ENCODE data around the gene SLC25A28.
"Not testable (repeated sequence)": the region's sequence is repeated elsewhere in the genome, so short reads cannot be mapped to it uniquely, and the experiment has no call there.

The SLC25A28 gene

DNA sequence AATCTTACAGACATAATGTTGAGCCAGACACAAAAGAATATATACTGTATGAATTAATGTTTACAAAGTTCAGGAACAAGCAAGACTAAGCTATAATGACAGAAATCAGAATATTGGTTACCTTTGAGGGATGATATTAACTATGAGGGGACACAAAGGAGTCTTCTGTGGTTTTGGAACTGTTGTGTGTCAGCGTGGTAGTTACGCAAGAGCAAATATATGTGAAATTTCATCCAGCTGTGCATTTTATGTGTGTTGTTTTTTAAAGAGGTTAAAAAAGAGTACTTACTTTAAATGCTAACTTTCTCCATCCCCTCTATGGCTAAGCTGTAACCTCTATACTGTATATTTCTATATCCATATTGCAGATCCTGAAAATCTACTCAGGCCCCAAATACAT, 14.9 kb downstream of the SLC25A28 start:
- no peak overlapping the region for H3K9ac ChIP-seq (ENCODE audit: low read length)
- H3K4me3 ChIP-seq (ENCODE audit: low read depth, low read length), result no peak overlapping the region
- H3K27ac ChIP-seq (ENCODE audit: low read depth, low read length), result no peak overlapping the region
- H3K36me3 ChIP-seq (ENCODE audit: control insufficient read depth, insufficient read depth, low read length), result 0 out of 2 replicates have a peak, but pooled peaks cover 5% of the 10 kb centered on the region
- no peaks in the 10 kb centered on the region for H3K27me3 ChIP-seq (ENCODE audit: control insufficient read depth, insufficient read depth, low read length)
- H3K9me3 ChIP-seq (ENCODE audit: control insufficient read depth, insufficient read depth, low read depth, low read length), result peaks cover 7% of the 10 kb centered on the region; the same call in 1 of the 2 replicates
- no peaks in the 10 kb centered on the region for H3K4me1 ChIP-seq (ENCODE audit: control insufficient read depth, insufficient read depth, low read length)

- H3K4me1 ChIP-seq (ENCODE audit: control insufficient read depth, insufficient read depth, low read length), result peaks cover 3% of the 10 kb centered on the region
- H3K27ac ChIP-seq (ENCODE audit: low read depth, low read length), result no peak overlapping the region
- H3K27me3 ChIP-seq (ENCODE audit: control insufficient read depth, insufficient read depth, low read length), result no peaks in the 10 kb centered on the region
- H3K9me3 ChIP-seq (ENCODE audit: control insufficient read depth, insufficient read depth, low read depth, low read length), result peaks cover 7% of the 10 kb centered on the region; the same call in 1 of the 2 replicates
- H3K4me3 ChIP-seq (ENCODE audit: low read depth, low read length), result no peak overlapping the region
- H3K36me3 ChIP-seq (ENCODE audit: control insufficient read depth, insufficient read depth, low read length), result no peaks in the 10 kb centered on the region
- no peak overlapping the region for H3K9ac ChIP-seq (ENCODE audit: low read length)
Observed at GRCh38 chr10:99604862-99605261, 15.4 kb downstream of the SLC25A28 start.

DNA sequence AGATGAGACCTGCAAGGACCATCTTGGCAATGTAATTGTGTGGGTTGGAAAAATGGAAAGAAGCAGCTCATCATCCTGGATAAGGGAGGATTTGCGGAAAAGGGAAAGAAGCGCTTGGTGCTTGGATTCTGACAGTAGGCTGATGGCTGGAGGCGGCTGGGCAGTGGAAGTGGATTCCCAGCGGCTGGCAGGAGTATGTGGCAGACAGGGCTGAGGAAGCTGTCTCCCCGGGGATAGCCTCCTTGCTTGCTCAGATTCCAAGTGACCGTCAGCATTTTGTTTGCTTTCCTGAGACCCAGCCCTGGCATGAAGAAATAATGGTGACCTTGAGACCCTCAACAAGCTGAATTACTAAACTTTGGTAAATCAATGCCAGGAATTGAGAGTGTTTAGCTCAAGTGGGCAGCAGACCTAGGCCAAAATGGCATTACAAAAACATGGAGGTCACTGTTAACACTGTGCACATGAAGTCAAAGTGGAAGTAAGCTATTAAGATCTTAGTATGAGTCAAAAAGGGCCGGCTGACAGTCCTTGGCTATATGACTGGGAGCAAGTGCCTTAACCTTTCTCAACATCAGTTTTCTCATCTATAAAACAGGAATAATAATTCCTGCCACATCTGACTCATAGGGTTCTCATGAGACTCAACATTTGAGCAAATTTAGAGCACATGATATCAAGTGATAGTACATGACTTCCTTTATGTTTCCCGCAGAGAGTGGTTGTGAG, 21.3 kb downstream of the SLC25A28 start:
- Histone ChIP-seq H3K27me3 (ENCODE audit: control insufficient read depth, insufficient read depth, low read length) (0 out of 2 replicates have a peak, but pooled peaks cover 3% of the 10 kb centered on the region), H3K9me3 (ENCODE audit: control insufficient read depth, insufficient read depth, low read depth, low read length) (no peaks in the 10 kb centered on the region), H3K27ac (ENCODE audit: low read depth, low read length) (no peak overlapping the region), H3K4me1 (ENCODE audit: control insufficient read depth, insufficient read depth, low read length) (peaks cover 22% of the 10 kb centered on the region), H3K9ac (ENCODE audit: low read length) (no peak overlapping the region), H3K36me3 (ENCODE audit: control insufficient read depth, insufficient read depth, low read length) (no peaks in the 10 kb centered on the region), H3K4me3 (ENCODE audit: low read depth, low read length) (no peak overlapping the region)

DNA sequence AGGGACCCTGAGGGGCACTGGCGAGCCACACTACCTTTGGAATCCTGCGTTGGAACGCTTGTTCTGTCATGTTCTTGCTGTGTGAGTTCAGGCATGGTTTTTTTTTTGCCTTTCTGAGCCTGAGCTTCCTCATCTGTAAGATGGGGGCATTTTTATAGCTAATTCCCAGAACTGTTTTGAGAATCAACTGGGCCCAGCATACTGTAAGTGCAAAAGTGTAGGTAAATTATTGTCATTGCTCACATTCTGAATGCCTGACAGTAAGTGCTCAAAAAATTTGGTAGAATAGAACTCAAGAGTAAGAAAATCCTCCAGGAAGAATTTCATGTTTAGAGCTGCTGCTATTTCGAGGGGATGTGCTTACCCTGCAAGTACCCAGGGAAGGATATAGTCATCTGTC, 22.2 kb downstream of the SLC25A28 start:
- H3K4me3 ChIP-seq (ENCODE audit: low read depth, low read length), result no peak overlapping the region
- H3K9me3 ChIP-seq (ENCODE audit: control insufficient read depth, insufficient read depth, low read depth, low read length), result no peaks in the 10 kb centered on the region
- peaks cover 22% of the 10 kb centered on the region for H3K4me1 ChIP-seq (ENCODE audit: control insufficient read depth, insufficient read depth, low read length)
- H3K27me3 ChIP-seq (ENCODE audit: control insufficient read depth, insufficient read depth, low read length), result 0 out of 2 replicates have a peak, but pooled peaks cover 3% of the 10 kb centered on the region
- H3K27ac ChIP-seq (ENCODE audit: low read depth, low read length), result no peak overlapping the region
- no peaks in the 10 kb centered on the region for H3K36me3 ChIP-seq (ENCODE audit: control insufficient read depth, insufficient read depth, low read length)
- no peak overlapping the region for H3K9ac ChIP-seq (ENCODE audit: low read length)

DNA sequence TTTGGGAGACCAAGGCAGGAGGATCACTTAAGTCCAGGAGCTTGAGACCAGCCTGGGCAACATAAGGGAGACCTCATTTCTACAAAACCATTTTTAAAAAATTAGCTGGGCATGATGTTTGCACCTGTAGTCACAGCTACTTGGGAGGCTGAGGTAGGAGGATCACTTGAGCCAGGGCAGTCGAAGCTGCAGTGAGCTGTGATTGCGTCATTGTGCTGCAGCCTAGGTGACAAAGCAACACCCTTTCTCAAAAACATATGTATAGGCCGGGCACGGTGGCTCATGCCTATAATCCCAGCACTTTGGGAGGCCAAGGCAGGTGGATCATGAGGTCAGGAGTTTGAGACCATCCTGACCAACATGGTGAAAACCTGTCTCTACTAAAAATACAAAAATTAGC, 23.5 kb downstream of the SLC25A28 start:
- H3K27me3 ChIP-seq (ENCODE audit: control insufficient read depth, insufficient read depth, low read length); H3K9ac ChIP-seq (ENCODE audit: low read length); H3K27ac ChIP-seq (ENCODE audit: low read depth, low read length); H3K36me3 ChIP-seq (ENCODE audit: control insufficient read depth, insufficient read depth, low read length); H3K9me3 ChIP-seq (ENCODE audit: control insufficient read depth, insufficient read depth, low read depth, low read length); H3K4me3 ChIP-seq (ENCODE audit: low read depth, low read length): not testable (repeated sequence)
- H3K4me1 ChIP-seq (ENCODE audit: control insufficient read depth, insufficient read depth, low read length), result peaks cover 22% of the 10 kb centered on the region

- Histone ChIP-seq H3K4me3 (ENCODE audit: low read depth, low read length) (no peak overlapping the region), H3K36me3 (ENCODE audit: control insufficient read depth, insufficient read depth, low read length) (no peaks in the 10 kb centered on the region), H3K9ac (ENCODE audit: low read length) (no peak overlapping the region), H3K27ac (ENCODE audit: low read depth, low read length) (no peak overlapping the region), H3K27me3 (ENCODE audit: control insufficient read depth, insufficient read depth, low read length) (0 out of 2 replicates have a peak, but pooled peaks cover 3% of the 10 kb centered on the region), H3K9me3 (ENCODE audit: control insufficient read depth, insufficient read depth, low read depth, low read length) (no peaks in the 10 kb centered on the region), H3K4me1 (ENCODE audit: control insufficient read depth, insufficient read depth, low read length) (peaks cover 22% of the 10 kb centered on the region)
Observed at GRCh38 chr10:99595770-99596465, 24.3 kb downstream of the SLC25A28 start.

DNA sequence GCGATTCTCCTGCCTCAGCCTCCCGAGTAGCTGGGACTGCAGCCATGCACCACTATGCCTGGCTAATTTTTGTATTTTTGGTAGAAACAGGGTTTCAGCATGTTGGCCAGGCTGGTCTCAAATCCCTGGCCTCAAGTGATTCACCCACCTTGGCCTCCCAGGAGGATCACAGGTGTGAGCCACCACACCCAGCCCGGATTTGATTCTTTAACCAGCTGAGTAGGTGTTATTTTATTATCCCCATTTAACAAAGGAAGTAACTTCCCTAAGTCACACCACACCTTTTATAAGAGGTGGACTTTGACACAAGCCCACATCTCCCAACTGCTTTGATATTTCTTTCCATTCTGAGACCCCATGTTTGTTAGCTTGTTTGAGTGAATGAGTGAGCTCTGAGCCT, 25.0 kb downstream of the SLC25A28 start:
- Histone ChIP-seq H3K27me3 (ENCODE audit: control insufficient read depth, insufficient read depth, low read length) (0 out of 2 replicates have a peak, but pooled peaks cover 3% of the 10 kb centered on the region), H3K27ac (ENCODE audit: low read depth, low read length) (no peak overlapping the region), H3K9me3 (ENCODE audit: control insufficient read depth, insufficient read depth, low read depth, low read length) (no peaks in the 10 kb centered on the region), H3K36me3 (ENCODE audit: control insufficient read depth, insufficient read depth, low read length) (no peaks in the 10 kb centered on the region), H3K4me1 (ENCODE audit: control insufficient read depth, insufficient read depth, low read length) (peaks cover 22% of the 10 kb centered on the region), H3K9ac (ENCODE audit: low read length) (no peak overlapping the region), H3K4me3 (ENCODE audit: low read depth, low read length) (no peak overlapping the region)

GRCh38 chr10:99593312-99593711, 26.9 kb downstream of the SLC25A28 start:
- H3K4me3 ChIP-seq (ENCODE audit: low read depth, low read length), result no peak overlapping the region
- no peak overlapping the region for H3K27ac ChIP-seq (ENCODE audit: low read depth, low read length)
- H3K9ac ChIP-seq (ENCODE audit: low read length), result no peak overlapping the region
- peaks cover 11% of the 10 kb centered on the region; the same call in 1 of the 2 replicates for H3K4me1 ChIP-seq (ENCODE audit: control insufficient read depth, insufficient read depth, low read length)
- no peaks in the 10 kb centered on the region for H3K36me3 ChIP-seq (ENCODE audit: control insufficient read depth, insufficient read depth, low read length)
- no peaks in the 10 kb centered on the region for H3K9me3 ChIP-seq (ENCODE audit: control insufficient read depth, insufficient read depth, low read depth, low read length)
- H3K27me3 ChIP-seq (ENCODE audit: control insufficient read depth, insufficient read depth, low read length), result 0 out of 2 replicates have a peak, but pooled peaks cover under 1% of the 10 kb centered on the region

DNA sequence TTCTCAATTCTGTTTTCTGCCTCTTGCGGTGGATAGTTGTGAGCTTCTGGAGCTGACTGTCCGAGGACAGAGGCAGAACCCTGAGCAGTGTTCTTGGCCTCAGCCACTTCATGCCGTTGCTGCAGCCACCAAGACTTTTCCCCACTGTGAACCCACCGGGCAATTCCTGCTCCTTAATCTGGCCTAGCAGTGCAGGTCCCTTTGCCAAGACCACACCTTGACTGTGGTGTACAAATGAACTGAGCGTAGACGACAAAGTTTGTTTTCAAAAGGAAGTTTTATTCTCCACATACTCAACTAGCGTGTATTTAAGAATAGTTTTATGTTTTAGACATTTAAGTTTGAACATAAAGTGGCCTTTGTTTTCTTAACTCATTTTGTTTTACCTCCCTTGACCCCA, 29.4 kb downstream of the SLC25A28 start:
- H3K9me3 ChIP-seq (ENCODE audit: control insufficient read depth, insufficient read depth, low read depth, low read length), result no peaks in the 10 kb centered on the region
- no peaks in the 10 kb centered on the region for H3K27me3 ChIP-seq (ENCODE audit: control insufficient read depth, insufficient read depth, low read length)
- no peaks in the 10 kb centered on the region for H3K36me3 ChIP-seq (ENCODE audit: control insufficient read depth, insufficient read depth, low read length)
- no peak overlapping the region for H3K27ac ChIP-seq (ENCODE audit: low read depth, low read length)
- H3K4me1 ChIP-seq (ENCODE audit: control insufficient read depth, insufficient read depth, low read length), result peaks cover 7% of the 10 kb centered on the region; the same call in 1 of the 2 replicates
- H3K4me3 ChIP-seq (ENCODE audit: low read depth, low read length), result no peak overlapping the region
- H3K9ac ChIP-seq (ENCODE audit: low read length), result no peak overlapping the region

- Histone ChIP-seq H3K4me3 (ENCODE audit: low read depth, low read length) (no peak overlapping the region), H3K27ac (ENCODE audit: low read depth, low read length) (no peak overlapping the region), H3K4me1 (ENCODE audit: control insufficient read depth, insufficient read depth, low read length) (peaks cover 12% of the 10 kb centered on the region), H3K9me3 (ENCODE audit: control insufficient read depth, insufficient read depth, low read depth, low read length) (no peaks in the 10 kb centered on the region), H3K27me3 (ENCODE audit: control insufficient read depth, insufficient read depth, low read length) (0 out of 2 replicates have a peak, but pooled peaks cover 3% of the 10 kb centered on the region), H3K9ac (ENCODE audit: low read length) (no peak overlapping the region), H3K36me3 (ENCODE audit: control insufficient read depth, insufficient read depth, low read length) (no peaks in the 10 kb centered on the region)
Observed at GRCh38 chr10:99583687-99584086, 36.6 kb downstream of the SLC25A28 start.

DNA sequence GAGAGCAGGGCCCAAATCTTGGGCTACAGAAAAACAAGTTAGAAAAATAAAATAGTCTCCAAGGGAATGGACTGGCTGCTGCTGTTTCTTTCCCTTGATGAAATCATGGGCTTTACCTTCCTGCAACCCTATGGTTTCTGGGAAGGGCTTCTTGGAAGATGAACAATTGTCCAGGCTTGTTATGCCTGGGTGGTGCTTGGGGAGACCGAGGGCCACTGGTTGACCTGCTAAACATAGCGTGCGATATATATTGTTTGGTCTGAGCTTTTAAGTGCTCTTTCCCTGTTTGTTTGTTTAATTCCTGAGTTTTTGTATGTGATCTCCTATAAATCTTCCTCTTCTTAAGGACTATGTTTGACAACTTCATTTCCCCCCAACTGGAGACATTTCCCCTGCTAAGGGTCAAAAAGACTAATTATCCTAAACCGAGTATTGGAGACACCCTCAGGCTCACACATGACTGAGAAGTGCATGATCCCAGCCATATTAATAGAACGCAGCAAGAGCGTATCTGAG, 37.9 kb downstream of the SLC25A28 start:
- Histone ChIP-seq H3K27ac (ENCODE audit: low read depth, low read length) (no peak overlapping the region), H3K4me1 (ENCODE audit: control insufficient read depth, insufficient read depth, low read length) (peaks cover 12% of the 10 kb centered on the region), H3K36me3 (ENCODE audit: control insufficient read depth, insufficient read depth, low read length) (no peaks in the 10 kb centered on the region), H3K27me3 (ENCODE audit: control insufficient read depth, insufficient read depth, low read length) (0 out of 2 replicates have a peak, but pooled peaks cover 5% of the 10 kb centered on the region), H3K4me3 (ENCODE audit: low read depth, low read length) (no peak overlapping the region), H3K9me3 (ENCODE audit: control insufficient read depth, insufficient read depth, low read depth, low read length) (no peaks in the 10 kb centered on the region), H3K9ac (ENCODE audit: low read length) (no peak overlapping the region)

Measured in HUES6 (cell line).